Activated CD4-positive, alpha-beta T cell treated with anti-CD3 and anti-CD28 coated beads, Interleukin-2, amount 50 U/mL, for 1 hour (primary cell): ENCODE data around the gene ENAH.
"Not testable (repeated sequence)": the region's sequence is repeated elsewhere in the genome, so short reads cannot be mapped to it uniquely, and the experiment has no call there.

Source experiments
- DNase-seq: peaks from one replicate; pipeline ENCODE4 v3.0.0-alpha.2; 2020

ENAH gene

DNA sequence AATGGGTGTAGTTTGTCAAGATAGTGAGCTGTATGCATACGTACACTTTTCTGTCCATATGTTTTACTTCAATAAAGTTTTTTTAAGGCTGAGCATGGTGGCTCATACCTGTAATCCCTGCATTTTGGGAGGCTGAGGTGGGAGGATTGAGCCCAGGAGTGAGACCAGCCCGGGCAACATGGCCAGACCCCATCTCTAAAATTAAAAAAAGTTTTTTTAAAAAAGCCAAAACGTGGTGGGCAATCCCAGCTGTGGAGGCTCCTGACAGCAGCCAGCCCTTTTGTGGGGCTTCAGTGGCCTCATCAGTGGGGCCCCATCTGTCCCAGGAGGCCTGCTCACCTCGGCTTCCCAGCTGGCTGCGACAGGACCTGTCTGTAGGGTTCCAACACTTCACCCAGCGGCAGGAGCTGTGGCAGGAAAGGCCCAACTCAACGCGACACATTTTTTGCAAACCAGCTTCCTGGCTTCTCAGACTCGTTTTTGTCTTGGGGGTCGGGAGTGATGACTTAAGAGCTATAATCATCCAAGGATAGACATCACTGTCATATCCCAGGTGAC lies 168.2 kb downstream of the ENAH start:
- no peak for DNase-seq

DNA sequence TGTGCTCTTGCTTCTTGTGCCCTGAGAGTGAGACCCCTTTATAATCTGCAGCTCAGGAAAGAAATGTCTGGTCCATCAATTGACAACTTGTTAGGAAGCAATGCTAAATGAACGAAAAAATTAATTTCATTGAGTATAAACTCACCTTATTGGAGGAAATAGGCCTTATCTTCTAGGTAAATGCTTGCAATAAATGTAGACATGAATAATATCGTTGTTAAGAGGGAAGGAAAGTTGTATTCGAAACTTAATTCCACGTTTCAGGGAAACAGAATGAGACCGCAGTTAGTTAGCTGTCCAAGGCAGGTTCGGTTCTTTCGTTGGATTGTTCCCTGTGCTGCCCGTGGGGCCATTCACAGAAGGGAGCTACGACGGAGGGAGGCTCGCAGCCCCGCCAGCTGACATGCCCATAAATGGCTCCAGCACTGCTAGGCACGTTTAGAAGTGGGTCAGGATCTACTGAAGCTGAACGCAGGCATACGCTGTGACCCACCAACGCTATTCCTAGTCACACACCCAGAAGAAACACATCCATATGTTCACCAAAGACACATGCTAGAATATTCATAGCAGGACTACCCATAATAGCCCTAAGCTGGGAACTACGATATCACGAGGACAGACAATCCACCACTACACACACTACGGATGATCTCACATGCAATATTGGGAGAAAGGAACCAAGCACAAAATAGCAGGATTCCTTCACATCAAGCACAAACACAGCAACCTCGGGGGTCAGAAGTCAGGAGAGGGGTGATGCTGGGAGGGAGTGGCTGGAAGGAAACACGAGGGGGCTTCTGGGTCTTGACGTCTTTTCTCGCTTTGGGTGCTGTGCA lies 168.9 kb downstream of the ENAH start:
- DNase-seq, result no peak

DNA sequence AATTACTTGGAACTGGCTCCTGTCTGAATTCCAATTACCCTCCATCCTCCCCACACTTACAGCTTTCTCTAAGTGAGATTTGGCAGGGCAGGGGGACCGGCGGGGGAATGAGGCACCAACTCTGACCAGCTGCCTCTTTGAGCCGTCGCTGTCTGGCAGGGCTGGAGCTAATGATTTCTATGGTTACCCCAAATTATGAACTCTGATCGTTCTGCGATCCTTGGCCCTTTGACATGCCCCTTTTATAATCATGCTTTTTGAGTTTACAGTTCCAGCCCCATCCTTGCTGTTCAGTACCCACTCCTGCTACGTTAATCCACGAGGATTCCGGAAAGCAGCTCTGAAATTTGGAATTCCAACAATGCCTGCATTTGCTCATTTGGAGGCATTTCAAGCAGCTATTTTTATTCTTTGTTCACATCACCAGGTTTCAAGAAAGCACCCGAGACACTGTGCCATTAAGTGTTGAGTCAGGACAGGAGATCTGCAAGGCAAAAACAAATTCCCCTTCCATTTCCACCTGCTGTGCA lies 170.4 kb downstream of the ENAH start:
- no peak for DNase-seq

DNA sequence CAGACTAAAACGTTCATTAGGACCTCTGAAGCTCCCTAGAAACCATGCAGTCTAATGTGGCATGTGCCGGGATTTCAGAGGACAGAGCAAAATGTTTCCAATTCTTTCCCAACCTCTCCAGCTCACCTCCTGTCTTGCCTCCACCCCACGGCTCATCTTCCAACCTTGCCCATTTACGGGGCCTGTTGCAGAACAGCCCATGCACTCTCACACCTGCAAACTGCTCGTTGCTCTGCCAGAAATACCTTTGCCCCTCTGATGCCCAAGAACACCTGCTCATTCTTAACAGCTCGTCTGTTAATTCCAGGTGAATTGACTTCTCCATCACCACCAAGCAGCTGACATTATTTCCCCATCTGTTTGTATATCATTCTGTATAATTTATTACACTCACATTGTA lies 171.2 kb downstream of the ENAH start:
- no peak for DNase-seq

DNA sequence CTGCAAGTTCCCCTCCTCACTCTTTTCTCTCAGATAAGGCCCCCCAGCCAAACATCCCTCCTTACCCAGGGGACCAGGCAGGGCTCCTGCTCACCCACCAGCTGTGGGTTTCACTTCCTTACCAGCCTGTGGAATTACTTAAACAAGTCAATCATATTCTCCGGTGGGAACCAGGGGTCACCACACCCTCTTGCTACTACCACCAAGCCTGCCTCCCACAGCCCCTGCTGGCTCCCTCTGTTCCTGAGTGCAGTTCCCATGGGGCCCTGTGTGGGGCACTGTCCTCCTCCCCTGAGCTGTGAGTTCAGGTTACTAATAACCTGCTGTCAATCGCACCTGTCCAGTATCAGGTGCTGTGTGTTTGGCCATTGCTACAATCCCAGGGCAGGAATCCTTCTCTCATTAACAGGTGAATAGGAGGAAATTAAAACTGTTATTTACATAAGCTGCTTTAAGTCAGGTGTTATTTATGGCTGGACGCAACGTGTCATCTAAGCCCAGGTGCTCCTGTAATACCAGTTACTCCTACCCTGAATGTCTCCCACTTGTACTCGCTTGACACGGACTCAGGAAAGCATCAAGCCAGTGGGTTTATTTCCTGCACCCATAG lies 172.0 kb downstream of the ENAH start:
- DNase-seq, result peak; percentile 50

DNA sequence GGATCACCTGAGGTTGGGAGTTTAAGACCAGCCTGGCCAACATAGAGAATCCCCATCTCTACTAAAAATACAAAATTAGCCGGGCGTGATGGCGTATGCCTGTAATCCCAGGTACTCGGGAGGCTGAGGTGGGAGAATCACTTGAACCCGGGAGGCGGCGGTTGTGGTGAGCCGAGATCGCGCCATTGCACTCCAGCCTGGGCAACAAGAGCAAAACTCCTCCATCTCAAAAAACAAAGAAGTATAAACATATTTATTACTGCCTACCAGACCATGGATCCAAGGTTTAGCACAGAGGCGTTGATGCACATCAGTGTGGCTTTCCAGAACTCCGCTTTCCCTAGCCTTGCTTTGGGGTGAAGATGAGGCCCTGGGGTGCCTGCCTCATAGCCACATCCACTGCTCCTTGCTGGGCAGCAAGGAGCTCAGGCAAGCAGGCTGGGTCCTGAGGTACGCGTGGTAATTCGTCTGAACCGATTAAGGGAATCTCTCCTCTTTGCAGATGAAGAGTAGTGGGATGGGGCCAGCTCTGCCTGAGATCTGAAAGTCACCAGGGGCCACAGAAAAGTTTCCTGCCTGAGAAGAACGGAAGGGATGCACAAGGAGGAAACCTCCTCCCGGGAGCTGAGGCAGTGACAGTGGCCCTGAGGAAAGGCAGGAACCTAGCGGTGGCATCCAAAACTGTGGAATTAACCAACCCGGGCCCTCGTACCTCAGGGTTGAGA lies 172.8 kb downstream of the ENAH start:
- DNase-seq, result no peak

DNA sequence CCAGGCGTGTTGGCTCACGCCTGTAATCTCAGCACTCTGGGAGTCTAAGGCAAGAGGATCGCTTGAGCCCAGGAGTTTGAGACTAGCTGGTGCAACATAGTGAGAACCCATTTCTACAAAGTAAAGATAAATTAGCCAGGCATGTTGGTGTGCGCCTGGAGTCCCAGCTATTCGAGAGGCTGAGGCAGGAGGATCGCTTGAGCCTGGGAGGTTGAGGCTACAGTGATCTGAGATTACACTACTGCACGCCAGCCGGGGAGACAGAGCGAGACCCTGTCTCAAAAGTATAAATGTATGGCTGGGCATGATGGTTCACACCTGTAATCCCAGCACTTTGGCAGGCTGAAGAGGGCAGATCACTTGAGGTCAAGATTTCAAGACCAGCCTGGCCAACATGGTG lies 173.6 kb downstream of the ENAH start:
- DNase-seq, result no peak

DNA sequence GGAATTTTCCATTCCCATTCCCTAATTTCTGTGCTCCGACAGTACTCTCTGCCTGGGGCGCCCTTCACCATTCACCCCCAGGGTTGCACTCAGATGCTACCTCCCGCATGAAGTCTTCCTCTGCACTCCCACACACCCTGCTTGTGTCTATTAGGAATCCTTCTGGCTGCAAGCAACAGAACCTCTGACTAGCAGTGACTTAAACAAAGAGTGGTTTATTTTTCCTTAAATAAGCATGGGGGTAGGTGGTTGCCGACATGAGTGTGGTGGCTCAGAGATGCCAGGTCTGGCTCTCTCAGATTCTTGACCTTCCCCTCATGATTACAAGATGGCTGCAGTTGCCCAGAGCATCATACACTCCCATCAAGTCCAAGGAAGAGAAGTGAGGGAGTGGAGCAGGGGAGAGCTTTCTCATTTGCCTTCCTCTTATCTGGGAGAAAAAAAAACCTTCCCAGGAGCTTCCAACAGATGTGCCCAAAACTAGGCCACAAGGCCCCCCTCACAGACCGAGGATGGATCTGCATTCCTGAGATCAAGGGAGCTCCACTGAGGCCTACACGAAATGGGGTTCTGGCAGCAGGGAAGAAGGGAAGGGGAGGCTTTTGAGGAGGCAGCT lies 175.5 kb downstream of the ENAH start:
- no peak for DNase-seq

DNA sequence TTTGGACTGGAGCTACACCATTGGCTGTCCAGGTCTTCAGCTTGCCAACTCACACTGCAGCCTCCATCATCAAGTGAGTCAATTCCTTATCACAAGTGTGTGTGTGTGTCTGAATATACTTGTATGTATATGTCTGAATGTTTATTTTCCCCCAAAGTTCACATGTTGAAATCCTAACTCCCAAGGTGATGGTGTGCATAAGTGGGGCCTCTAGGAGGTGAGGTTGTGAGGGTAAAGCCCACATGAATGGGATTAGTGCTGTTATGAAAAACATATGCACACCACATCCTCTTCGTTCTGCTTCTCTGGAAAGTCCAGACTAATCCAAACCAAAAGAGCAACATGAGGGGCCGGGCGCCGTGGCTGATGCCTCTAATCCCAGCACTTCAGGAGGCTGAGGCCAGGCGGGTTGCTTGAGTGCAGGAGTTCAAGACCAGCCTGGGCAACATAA lies 176.4 kb downstream of the ENAH start:
- DNase-seq, result no peak

DNA sequence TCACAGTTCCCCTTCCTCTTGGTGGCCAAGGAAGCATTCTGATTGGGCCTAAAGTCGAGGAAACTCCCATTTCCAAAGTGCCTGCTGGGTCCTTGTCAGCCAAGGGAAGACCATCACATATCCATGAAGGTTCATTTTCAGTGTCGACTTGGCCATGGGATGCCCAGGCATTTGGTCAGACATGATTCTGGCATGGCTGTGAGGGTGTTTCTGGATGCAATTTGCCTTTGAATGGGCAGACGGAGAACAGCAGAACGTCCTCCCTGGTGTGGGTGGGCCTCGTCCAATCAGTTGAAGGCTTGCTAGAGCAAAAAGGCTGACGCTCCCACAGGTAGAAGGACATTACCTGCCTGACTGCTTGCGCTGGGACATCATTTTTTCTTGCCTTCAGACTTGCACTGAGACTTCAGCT lies 176.8 kb downstream of the ENAH start:
- DNase-seq, result no peak

DNA sequence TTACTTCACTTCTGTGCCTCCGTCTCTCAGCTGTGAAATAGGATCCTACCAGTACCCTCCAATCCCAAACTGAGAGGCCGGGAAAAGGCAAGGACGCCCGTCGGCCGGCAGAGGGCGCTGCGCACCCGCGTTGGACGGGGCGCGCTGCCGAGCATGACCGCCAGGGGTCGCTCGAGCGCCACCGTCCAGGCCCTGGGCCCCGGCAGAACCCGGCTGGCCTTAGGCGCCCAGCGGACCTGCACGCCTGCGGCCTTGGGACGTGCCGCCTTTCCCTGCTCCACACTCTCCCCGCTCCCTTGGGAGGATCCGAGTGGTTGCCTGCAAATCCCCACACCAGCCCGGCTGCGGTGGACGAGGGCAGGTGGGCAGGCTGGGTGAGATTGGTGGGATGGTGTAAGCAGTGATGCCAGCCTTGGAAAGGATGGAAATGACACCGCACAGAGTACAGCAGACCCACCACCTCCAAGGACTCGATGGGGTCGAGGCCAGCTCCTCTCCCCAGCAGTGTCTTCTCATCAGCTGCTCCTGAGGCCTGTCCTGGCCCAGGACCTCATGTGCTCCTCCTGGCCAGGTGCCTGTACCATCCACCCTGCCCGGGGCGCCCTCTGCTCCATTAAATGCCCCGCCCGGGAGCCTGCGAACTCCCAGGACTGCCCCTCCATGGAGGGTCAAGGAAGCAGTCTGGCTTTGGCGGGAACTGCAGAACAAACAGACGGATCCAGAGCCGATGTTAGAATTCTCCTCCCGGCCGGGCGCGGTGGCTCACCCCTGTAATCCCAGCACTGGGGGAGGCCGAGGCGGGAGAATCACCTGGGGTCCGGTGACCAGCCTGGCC lies 177.7 kb downstream of the ENAH start:
- peak; percentile 61 for DNase-seq

DNA sequence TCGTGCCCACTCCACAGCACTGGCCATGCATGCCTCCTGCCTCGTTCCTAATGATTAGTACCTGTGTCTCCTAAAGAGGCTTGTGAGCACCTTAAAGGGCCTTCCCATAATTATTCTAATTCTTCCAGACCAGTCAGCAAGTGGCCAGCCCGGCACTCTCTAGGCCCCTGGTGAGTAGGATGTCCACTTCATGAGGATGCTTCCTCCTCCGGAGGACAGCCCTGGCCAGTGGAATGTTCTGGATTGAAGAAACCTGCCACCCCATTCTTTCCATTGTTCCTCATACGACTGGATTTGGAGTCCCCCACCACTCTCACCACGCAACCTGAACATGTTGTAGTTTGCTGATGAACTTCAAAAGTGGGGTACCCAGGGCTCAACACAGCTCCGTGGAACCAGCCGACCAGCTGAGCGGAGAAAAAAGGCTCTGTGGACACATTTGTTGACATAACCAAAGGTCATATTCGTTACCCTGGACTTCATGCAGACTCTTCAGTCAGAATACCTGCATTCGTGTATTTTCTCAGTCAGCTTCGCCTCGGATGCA lies 178.4 kb downstream of the ENAH start:
- DNase-seq, result no peak

DNA sequence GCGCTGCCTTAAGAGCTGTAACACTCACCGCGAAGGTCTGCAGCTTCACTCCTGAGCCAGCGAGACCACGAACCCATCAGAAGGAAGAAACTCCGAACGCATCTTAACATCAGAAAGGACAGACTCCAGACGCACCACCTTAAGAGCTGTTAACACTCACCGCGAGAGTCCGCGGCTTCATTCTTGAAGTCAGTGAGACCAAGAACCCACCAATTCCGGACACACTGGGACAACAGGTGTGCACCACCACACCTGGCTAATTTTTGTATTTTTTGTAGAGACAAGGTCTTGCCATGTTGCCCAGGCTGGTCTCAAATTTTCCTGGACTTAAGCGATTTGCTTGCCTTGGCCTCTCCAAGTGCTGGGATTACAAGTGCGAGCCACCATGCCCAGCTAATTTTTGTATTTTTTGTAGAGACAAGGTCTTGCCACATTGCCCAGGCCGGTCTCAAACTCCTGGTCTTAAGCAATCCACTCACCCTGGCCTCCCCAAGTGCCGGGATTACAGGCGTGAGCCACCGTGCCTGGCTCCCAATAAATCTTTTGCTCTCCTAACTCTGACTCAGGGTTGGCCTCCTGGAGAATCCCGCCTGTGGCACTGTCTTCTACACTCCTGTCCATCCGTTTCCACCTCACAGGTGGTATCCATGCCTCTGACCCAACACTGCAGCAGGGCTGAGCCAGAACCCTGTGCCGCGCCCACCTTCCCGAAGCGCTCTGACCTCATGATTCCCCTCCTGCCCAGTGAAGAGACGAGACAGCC lies 179.1 kb downstream of the ENAH start:
- not testable (repeated sequence) for DNase-seq

DNA sequence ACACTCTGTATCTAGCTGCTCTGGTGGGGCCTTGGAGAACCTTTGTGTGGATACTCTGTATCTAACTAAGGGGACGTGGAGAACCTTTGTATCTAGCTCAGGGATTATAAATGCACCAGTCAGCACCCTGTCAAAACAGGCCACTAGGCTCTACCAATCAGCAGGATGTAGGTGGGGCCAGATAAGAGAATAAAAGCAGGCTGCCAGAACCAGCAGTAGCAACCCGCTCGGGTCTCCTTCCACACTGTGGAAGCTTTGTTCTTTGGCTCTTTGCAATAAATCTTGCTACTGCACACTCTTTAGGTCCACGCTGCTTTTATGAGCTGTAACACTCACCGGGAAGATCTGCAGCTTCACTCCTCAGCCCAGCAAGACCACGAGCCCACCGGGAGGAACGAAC lies 179.7 kb downstream of the ENAH start:
- not testable (repeated sequence) for DNase-seq

DNA sequence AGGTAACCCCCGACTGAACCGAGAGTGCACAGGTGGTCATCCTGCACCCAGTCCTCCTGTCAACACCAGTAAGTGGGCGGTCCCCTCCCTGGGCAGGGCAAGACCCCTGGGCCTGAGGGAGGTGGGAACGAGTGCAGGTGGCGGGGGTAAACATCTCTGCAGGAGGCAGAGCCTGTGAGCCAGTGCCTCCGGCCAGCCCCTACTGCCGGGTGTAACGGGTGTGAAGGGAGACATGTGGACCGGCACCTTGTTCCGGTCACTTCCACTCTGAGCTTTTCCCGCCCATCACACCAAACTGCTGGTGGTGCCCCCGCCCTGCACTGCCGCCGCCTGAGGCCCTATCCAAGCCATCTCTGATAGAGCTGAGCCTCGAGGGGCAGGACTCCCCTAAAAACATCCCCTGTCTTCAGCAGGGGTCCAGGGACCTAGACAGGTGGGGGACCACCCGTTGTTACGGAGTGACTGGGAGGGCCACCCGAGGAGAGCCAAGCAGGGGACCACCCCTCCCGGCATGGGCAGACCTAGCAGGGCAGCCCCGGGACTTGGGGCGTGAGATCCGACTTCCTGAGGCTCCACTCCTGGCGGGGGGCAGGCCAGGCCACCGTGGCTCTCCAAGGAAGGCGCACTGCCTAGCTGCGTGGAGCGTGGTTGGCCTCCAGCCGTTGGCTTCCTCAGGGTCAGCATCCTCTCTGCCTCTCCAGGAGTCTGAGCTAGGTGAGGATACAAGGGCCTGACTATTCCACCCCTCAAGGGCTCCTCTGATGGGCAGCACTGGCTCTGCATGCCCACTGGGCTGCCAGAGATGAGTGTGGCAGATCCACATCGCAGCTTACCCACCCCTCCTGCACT lies 181.2 kb downstream of the ENAH start:
- no peak for DNase-seq

DNA sequence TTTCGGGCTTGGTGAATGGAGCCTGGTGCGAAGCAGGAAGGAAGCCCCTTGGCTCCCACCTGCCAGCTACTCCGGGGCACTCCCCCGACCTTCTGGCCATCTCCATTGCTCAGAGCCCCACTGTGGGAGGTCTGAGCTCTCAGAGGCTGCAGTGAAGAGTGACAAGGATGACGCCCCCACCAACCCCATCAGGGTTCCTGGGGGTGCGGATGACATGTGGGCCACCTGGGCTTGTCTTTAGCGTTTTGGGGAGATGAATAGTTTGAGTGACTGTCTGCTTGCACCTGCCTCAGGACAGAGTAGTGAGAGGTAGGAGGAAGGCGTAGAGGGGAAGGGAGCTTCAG lies 181.8 kb downstream of the ENAH start:
- no peak for DNase-seq

DNA sequence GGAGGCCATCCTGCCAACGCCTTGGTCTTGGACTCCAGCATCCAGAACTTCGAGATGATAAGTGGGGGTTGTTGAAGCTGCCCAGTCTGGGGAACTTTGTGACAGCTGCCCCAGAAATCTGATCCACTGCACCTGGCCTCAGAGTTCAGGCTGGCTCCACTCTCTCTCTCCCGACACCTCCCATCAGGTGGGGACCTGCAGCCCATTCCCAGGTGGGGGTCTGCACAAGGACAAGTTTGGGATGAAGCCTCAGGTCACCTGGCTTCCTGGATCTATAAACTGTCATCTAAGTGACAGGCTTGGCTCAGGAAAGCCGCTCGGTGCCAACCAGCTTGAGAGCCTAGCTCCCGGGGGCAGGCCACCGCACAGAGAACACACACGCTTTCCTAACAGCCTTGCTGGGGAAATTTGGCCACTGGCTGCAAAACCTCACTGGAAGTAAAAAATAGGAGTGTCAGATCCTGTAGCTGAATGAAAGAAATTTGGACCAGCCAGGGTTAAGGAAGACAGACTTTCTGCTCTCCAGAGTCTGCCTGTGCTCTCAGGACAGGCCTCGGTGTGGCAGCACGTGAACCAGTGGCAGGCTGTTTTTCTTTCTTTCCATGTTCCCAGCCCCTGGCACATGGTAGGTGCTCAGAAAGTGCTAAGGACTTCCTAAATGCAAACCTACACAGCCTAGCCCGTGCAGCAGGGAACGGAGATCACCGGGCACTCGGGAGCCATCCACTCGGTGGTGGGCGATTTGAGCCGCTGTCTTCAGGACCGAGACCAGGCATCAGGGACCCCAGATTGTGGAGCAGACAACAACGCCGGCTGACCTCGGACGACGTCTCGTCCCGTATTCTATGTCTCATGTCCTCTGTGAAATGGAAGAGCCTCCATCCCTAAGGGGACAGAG lies 182.5 kb downstream of the ENAH start:
- DNase-seq, result no peak

DNA sequence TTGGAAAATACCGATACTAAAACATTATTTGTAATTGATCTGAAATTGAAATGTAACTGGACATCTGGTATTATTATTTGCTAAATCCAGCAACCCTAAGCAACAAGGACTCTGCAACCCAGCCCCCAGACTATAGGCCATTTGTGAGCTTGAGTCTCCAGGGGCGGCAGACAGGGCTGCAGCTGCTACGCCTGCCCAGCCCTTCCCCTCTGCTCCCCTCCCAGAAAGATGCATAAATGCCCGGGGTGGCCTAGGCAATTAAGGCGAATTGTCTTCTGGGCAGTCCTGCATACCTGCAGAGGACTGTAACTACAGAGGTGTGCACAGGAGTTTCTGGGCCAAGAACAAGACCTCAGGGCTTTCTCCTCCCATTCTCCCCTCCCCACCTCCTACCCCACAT lies 183.9 kb downstream of the ENAH start:
- no peak for DNase-seq
